Measurements from ENCODE around the gene BIRC2. TPM values are rescaled to one million over a fixed set of nuclear protein-coding genes. Genes with fewer than 3 reads are reported as not detected.
A peak's percentile ranks its signal among the peaks of the same experiment; 100 is the strongest.
"Not testable (repeated sequence)": the region's sequence is repeated elsewhere in the genome, so short reads cannot be mapped to it uniquely, and the experiment has no call there.

The BIRC2 gene
- total RNA-seq (2014; rRNA removed) = 36.1 and 42.6 TPM in 2 replicates
- Bru-seq, nascent RNA = percentile 91 among the genes with signal in this experiment
- percentile 91 among the genes with signal in this experiment for BruChase-seq, experiment 1, labeled RNA remaining after a 6-hour chase
- percentile 90 among the genes with signal in this experiment for BruChase-seq, experiment 2, labeled RNA remaining after a 2-hour chase
- long read RNA-seq, transcript BIRC2-201 (9 exons, 3,743 nt) = major isoform, 83 of 103 reads
- long read RNA-seq, partial matches to known transcripts = 12 of 103 reads
- long read RNA-seq, other reads (novel, unspliced or antisense) = 7 of 103 reads

GRCh38 chr11:102346748-102347461 is at the start of gene BIRC2:
Gene BIRC2 (plus strand): TSS chr11:102347214. CDS start chr11:102349855, 2,641 bp downstream.
- Histone ChIP-seq H3K4me2 (ENCODE audit: low read length) (peak within 1 kb of the TSS; percentile 84), H3K4me1 (ENCODE audit: insufficient read depth, low read length) (peaks cover 34% of the 10 kb centered on the region), H2AFZ (ENCODE audit: low read length) (peak within 1 kb of the TSS; percentile 97), H3K27ac (ENCODE audit: low read length) (peak within 1 kb of the TSS; percentile 90), H3K79me2 (ENCODE audit: low read length) (peaks cover 44% of the 10 kb centered on the region), H4K20me1 (ENCODE audit: low read length) (peaks cover 9% of the 10 kb centered on the region), H3K4me3 (ENCODE audit: low read length) (peak within 1 kb of the TSS; percentile 88), H3K9ac (ENCODE audit: low read length) (peak within 1 kb of the TSS; percentile 91), H3K9me2 (replicated peaks; ENCODE audit: low read length) (no peaks in the 10 kb centered on the region), H3F3A (ENCODE audit: low read length, unreplicated experiment) (peaks cover 6% of the 10 kb centered on the region), H3K27me3 (ENCODE audit: low read length) (no peaks in the 10 kb centered on the region), H3K9me3 (ENCODE audit: low read length) (no peaks in the 10 kb centered on the region), H3K36me3 (ENCODE audit: low read depth, low read length) (peaks cover 14% of the 10 kb centered on the region; the same call in 1 of the 2 replicates)
- POLR2A ChIA-PET (ENCODE audit: unreplicated experiment) = interaction anchor here (0.7 kb wide), 1 partner anchor 34 kb away, joined by 14 read pairs; no protein-coding TSS in a partner anchor
- no peak for TF ChIP-seq EZH2phosphoT487 (IDR thresholded peaks at IDR 0.05; ENCODE audit: borderline replicate concordance, low read length)
- peak; percentile 77 for TF ChIP-seq CTCF (conservative IDR thresholded peaks at IDR 0.05; ENCODE audit: low read depth, low read length)
- TF ChIP-seq EZH2 (IDR thresholded peaks at IDR 0.05; ENCODE audit: low read length, unreplicated experiment) = no peak
- BruUV-seq (replicated peaks) = TSS peak; percentile 86
- CTCF ChIA-PET = no interaction called here
- peak; percentile 78 for ATAC-seq
- peak; percentile 99 for DNase-seq
- intact Hi-C loops (cut with micrococcal nuclease) = loop anchor here (1.0 to 10.0 kb wide), 8 partner anchors 30 to 432 kb away; partner anchors contain the start of genes ANGPTL5, BIRC3, CEP126 and TMEM123

GRCh38 chr11:102300837-102301236 is 46.2 kb upstream of the BIRC2 start:
- H3K27me3 ChIP-seq (ENCODE audit: low read length); intact Hi-C loops (cut with micrococcal nuclease); CTCF ChIA-PET; H3K79me2 ChIP-seq (ENCODE audit: low read length); H3K9ac ChIP-seq (ENCODE audit: low read length); H3K27ac ChIP-seq (ENCODE audit: low read length); BruUV-seq (replicated peaks); H3K36me3 ChIP-seq (ENCODE audit: low read depth, low read length); DNase-seq; H3F3A ChIP-seq (ENCODE audit: low read length, unreplicated experiment); H3K4me2 ChIP-seq (ENCODE audit: low read length); H4K20me1 ChIP-seq (ENCODE audit: low read length); H2AFZ ChIP-seq (ENCODE audit: low read length); H3K9me2 ChIP-seq (replicated peaks; ENCODE audit: low read length); ATAC-seq; POLR2A ChIA-PET (ENCODE audit: unreplicated experiment); H3K4me3 ChIP-seq (ENCODE audit: low read length): not testable (repeated sequence)
- Histone ChIP-seq H3K9me3 (ENCODE audit: low read length) (peaks cover 19% of the 10 kb centered on the region), H3K4me1 (ENCODE audit: insufficient read depth, low read length) (peaks cover 13% of the 10 kb centered on the region)

DNA sequence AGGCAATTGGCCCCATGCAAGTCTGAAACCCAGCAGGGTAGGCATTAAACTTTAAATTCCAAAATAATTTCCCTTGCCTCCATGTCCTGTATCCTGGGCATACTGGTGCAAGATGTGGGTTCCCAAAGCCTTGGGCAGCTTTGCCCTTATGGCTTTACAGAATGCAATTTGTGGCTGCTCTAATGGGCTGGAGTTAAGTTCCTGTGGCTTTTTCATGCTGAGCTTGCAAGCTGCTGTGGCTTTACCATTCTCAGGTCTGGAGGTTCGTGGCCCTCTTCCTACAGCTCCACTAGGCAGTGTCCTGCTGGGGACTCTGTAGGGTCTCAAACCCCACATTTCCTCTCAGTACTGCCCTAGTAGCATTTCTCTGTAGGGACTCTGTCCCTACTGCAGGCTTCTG is 44.8 kb upstream of the BIRC2 start:
- Histone ChIP-seq H3K27me3 (ENCODE audit: low read length) (no peaks in the 10 kb centered on the region), H3K9me3 (ENCODE audit: low read length) (peaks cover 19% of the 10 kb centered on the region), H3K27ac (ENCODE audit: low read length) (no peak overlapping the region), H3K4me3 (ENCODE audit: low read length) (no peak overlapping the region), H3K9ac (ENCODE audit: low read length) (no peak overlapping the region), H3K4me2 (ENCODE audit: low read length) (no peak overlapping the region), H4K20me1 (ENCODE audit: low read length) (no peaks in the 10 kb centered on the region), H3K4me1 (ENCODE audit: insufficient read depth, low read length) (peaks cover 24% of the 10 kb centered on the region), H3K9me2 (replicated peaks; ENCODE audit: low read length) (no peaks in the 10 kb centered on the region), H3K79me2 (ENCODE audit: low read length) (no peaks in the 10 kb centered on the region), H3K36me3 (ENCODE audit: low read depth, low read length) (no peaks in the 10 kb centered on the region), H3F3A (ENCODE audit: low read length, unreplicated experiment) (peaks cover 8% of the 10 kb centered on the region), H2AFZ (ENCODE audit: low read length) (no peak overlapping the region)
- BruUV-seq (replicated peaks) = no TSS peak
- no peak for DNase-seq
- no peak for TF ChIP-seq EZH2 (IDR thresholded peaks at IDR 0.05; ENCODE audit: low read length, unreplicated experiment)
- TF ChIP-seq EZH2phosphoT487 (IDR thresholded peaks at IDR 0.05; ENCODE audit: borderline replicate concordance, low read length) = no peak
- TF ChIP-seq CTCF (conservative IDR thresholded peaks at IDR 0.05; ENCODE audit: low read depth, low read length) = no peak
- intact Hi-C loops (cut with micrococcal nuclease) = no loop called here
- CTCF ChIA-PET = no interaction called here
- POLR2A ChIA-PET (ENCODE audit: unreplicated experiment) = no interaction called here
- ATAC-seq = no peak
